Astrocyte of the cerebellum (primary cell): ENCODE measurements around the gene SUGT1.
"Not testable (repeated sequence)": the region's sequence is repeated elsewhere in the genome, so short reads cannot be mapped to it uniquely, and the experiment has no call there.

Experiments used
- DNase-seq: peaks from one replicate; pipeline ENCODE4 v3.0.0-alpha.2; 2011; ENCODE audit warnings: low read depth
- H3K4me3 ChIP-seq: 2 replicates; pipeline ENCODE4 v1.5.1; 2011; ENCODE audit warnings: mild to moderate bottlenecking, low read depth, low read length, moderate library complexity
- in situ Hi-C: cut with HindIII; loops from 2 replicates; pipeline ENCODE4 v1.10.0; 2017; ENCODE audit warnings: low sequenced_read_pairs
- TF ChIP-seq, protein P1 (sequence below): IDR thresholded peaks from 2 replicates; pipeline ENCODE4 v1.5.1; 2012; ENCODE audit warnings: low read length, low read depth, moderate library complexity, mild to moderate bottlenecking; ENCODE audit errors: missing control alignments

Gene SUGT1

GRCh38 chr13:52701728-52702465 lies 49.3 kb downstream of the SUGT1 start:
- DNase-seq: no peak
- no peak overlapping the region for H3K4me3 ChIP-seq
- TF ChIP-seq, protein P1, sequence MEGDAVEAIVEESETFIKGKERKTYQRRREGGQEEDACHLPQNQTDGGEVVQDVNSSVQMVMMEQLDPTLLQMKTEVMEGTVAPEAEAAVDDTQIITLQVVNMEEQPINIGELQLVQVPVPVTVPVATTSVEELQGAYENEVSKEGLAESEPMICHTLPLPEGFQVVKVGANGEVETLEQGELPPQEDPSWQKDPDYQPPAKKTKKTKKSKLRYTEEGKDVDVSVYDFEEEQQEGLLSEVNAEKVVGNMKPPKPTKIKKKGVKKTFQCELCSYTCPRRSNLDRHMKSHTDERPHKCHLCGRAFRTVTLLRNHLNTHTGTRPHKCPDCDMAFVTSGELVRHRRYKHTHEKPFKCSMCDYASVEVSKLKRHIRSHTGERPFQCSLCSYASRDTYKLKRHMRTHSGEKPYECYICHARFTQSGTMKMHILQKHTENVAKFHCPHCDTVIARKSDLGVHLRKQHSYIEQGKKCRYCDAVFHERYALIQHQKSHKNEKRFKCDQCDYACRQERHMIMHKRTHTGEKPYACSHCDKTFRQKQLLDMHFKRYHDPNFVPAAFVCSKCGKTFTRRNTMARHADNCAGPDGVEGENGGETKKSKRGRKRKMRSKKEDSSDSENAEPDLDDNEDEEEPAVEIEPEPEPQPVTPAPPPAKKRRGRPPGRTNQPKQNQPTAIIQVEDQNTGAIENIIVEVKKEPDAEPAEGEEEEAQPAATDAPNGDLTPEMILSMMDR: no peak
- in situ Hi-C loops: no loop called here

DNA sequence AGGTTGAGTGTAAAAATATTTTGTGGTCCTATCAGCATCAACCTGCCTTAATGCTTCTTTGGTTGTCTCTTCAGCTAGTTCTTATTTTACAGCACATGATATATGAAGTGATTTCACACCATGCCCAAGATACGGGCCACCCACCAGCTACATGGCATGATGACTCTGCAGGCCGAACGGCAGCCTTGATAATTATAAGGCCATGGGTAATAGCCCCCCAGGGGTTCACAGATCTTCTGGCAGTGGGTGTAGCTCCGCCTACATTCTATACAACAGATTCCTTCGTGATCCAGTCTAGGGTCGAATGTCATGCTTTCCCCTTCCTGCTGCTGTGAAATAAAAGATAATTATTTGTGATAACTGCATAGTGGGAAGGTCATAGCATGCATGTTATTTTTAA lies 50.8 kb downstream of the SUGT1 start:
- H3K4me3 ChIP-seq: no peak overlapping the region
- TF ChIP-seq, protein P1: no peak
- no peak for DNase-seq
- in situ Hi-C loops: no loop called here

GRCh38 chr13:52706081-52706480 lies 53.4 kb downstream of the SUGT1 start:
- TF ChIP-seq, protein P1: no peak
- no peak for DNase-seq
- in situ Hi-C loops: no loop called here
- no peak overlapping the region for H3K4me3 ChIP-seq

- DNase-seq: no peak
- in situ Hi-C loops: no loop called here
- TF ChIP-seq, protein P1: no peak
- no peak overlapping the region for H3K4me3 ChIP-seq
Observed at GRCh38 chr13:52707375-52707774, 54.7 kb downstream of the SUGT1 start.

DNA sequence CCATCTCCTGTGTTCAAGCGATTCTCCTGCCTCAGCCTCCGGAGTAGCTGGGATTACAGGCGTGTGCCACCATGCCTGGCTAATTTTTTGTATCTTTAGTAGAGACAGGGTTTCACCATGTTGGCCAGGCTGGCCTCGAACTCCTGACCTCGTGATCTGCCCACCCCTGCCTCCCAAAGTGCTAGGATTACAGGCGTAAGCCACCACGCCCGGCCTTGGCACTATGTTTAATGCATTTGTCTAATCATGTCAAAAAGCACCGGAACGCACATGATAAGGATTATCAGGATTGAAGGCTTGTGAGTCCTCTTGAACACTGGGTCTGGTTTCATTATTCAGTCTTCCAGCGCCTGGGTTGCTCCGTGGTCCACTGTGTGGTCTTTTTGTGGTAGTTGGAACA lies 55.6 kb downstream of the SUGT1 start:
- DNase-seq, in situ Hi-C loops, H3K4me3 ChIP-seq: not testable (repeated sequence)

GRCh38 chr13:52711286-52711685 lies 58.6 kb downstream of the SUGT1 start:
- no peak overlapping the region for H3K4me3 ChIP-seq
- in situ Hi-C loops: no loop called here
- no peak for DNase-seq
- TF ChIP-seq, protein P1: no peak

- no peak overlapping the region for H3K4me3 ChIP-seq
- TF ChIP-seq, protein P1: no peak
- DNase-seq: no peak
- in situ Hi-C loops: no loop called here
Observed at GRCh38 chr13:52712385-52712784, 59.7 kb downstream of the SUGT1 start.
